ENCODE data around the gene RSPH4A.
"Not testable (repeated sequence)": the region's sequence is repeated elsewhere in the genome, so short reads cannot be mapped to it uniquely, and the experiment has no call there.

RSPH4A gene

DNA sequence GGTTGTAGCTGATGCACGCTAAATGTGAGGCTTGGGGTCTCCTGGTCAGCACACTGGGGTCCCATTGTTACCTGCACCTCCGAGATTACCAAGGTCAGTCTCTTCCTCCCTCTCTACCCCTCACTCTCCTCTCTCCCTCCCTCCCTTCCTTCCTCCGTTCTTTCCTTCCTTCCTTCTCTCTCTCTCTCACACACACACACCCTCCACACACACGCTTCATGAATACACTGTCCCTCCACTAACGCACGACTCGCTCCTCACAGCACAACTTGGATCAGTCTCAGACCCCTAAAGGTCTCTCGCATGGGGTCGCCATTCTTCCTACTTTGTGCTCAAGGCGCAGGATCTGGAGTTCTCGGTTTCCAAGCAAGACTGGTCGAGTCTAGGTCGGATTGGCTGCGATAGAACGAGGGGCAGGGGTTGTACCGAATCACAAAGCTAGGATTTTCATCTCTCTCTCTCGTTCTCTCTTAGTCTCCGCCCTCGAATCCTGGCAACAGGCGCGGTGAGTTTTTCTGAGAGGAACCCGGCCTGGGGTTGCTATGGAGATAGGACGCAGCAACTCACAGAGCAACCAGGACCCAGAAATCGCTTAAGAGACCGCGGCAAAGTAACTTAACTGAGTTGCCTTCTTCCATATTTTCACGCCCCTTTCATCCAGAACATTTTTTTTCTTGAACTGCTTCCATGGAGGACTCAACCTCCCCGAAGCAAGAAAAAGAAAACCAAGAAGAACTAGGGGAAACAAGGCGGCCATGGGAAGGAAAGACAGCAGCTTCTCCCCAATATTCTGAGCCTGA lies at the start of gene RSPH4A:
Gene RSPH4A (plus strand): TSS at position 543 of the 800 bp plus-strand sequence. CDS start 145 bp downstream, at position 688.
- DNase-seq (ENCODE audit: low spot score) = peak; percentile 68

DNA sequence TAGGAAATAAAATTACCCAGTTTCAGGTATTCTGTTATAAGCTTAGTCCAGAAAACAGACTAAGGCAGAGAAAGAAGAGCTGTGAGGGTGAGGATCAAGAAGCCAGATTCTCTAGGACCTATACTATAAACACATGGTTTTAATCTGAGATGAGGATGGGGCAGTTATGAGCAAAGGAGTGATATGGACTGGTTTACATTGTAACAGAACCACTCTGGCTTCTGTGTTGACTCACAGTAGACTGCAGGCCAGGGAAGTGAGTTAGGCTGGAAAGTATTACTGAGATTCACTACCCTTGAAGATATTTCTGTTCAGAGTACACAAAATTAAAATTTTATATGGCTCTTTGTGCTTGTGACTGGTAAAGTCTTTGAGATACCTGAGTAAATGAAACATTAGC lies 48.2 kb upstream of the RSPH4A start:
- no peak for DNase-seq (ENCODE audit: low spot score)

DNA sequence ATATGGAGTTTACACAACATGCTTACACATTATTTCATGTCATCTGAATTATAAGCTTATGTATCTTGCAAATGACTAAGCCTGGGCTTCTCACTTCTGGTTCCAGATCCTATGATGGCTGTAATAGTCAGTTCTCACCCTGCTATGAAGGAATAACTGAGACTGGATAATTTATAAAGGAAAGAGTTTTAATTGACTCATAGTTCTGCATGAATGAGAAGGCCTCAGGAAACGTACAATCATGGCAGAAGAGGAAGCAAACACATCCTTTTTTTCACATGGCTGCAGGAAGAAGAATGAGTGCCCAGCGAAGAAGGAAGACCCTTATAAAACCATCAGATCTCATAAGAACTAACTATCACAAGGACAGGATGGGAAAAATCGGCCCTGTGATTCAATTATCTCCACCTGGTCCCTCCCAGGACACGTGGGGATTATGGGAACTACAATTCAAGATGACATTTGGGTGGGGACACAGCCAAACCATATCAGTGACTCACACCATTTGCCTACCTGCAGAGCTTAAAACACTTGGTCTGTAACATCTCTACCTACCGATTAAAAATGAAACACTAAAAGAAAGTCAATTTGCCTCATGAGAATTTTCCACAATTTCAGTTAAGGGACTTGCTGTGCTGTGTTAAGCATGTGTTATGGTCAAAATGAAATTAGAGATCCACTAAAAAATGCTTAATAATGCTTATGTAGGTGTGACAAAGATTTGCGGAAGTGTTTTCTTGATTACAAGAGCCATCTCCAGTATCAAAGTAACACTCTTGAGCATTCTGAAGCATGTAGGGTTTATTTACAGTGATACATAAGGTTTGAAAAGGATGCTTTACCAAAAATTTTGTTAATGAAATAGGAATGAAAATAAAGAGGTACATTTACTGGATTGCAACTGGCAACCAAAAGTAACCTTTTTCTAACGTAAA lies 47.2 kb upstream of the RSPH4A start:
- no peak for DNase-seq (ENCODE audit: low spot score)

DNA sequence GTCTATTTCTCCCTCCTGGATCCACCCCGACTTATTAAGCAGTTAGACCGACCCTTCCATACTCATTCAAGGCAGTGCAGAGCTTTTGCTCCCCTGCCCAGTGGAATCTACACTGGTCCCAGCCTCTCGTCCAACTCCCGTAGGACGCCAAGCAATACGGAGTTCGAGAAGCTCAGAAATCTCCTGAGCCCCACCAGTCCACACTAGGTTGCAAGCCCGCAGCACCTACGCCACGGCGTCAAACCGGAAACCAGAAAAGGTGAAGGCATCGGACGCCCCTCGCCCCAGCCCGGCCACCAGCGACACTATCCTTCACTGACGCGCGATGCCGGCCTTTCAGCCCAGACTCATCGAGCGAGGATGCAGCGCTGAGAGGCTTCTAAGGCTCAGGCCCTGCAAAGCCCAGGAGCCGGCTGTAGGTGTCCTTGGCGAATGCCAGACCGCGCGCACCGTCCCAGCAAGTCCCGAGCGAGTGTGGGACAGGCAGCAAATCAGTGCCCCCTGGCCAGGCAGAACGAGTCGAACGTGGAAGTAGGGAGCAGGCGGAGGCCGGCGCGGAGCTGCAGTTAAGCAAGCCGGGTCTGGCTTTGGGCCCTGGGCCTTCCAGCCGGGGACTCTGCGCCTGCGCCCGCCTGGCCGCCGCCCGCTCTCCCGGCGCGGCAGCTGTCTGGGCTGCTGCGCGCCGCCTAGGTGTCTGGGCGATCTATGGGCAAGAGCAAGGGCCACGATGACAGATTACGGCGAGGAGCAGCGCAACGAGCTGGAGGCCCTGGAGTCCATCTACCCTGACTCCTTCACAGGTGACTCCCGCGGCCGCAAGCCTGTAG lies 45.2 kb upstream of the RSPH4A start, which contains the start of gene RWDD1:
Gene RWDD1 (plus strand): TSS at position 649 of the 827 bp plus-strand sequence. CDS start 79 bp downstream, at position 728.
- DNase-seq (ENCODE audit: low spot score) = peak; percentile 99

DNA sequence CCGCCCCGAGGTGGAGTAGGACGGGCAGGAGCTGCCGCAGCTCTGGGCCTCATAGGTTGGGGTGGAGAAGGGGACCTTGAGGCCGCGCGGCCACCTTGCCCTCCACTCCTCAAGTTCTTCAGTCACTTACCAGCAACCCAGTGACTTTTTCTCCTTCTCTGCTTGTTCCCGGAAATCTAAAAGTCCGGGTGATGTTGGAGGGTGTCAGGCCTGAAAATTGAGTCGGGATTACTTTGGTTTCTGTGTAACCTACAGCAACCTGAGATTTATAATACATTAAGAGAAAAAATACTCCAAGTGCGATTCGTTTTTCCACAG lies 44.6 kb upstream of the RSPH4A start:
- DNase-seq (ENCODE audit: low spot score) = no peak

DNA sequence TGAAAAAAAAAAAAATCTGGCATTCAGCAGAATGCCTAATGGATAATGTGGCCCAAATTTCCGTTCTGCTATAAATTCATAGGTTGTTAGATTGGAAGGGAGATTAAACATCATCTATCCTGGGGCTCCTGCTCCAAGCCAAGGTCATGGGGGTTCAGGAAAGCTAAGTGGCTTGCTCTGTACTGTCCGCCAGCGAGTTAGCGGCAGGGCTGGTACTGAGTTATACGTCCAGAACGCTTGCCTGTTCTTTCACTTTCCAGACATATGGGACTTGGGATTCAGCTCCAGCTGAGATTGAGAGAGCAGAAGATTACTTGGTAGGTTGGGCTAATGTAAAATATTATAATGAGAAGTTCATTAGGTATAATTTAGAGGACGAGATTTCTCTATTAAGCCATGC lies 44.1 kb upstream of the RSPH4A start:
- no peak for DNase-seq (ENCODE audit: low spot score)

DNA sequence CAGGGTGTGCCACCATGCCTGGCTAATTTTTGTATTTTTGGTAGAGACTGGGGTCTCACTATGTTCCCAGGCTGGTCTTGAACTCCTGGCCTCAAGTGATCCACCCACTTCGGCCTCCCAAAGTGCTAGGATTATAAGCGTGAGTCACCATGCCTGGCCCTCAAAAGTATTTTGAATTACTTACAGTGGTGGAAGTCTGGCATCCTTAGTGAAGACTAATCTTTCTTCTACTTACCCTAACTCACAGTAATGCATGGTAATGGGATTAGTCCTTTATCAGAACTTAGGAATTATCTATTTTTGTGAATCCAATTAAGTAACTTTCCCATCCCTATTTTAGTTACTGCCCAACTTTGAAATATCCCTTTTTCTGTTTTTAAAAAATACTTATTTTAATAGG lies 41.1 kb upstream of the RSPH4A start:
- no peak for DNase-seq (ENCODE audit: low spot score)

DNA sequence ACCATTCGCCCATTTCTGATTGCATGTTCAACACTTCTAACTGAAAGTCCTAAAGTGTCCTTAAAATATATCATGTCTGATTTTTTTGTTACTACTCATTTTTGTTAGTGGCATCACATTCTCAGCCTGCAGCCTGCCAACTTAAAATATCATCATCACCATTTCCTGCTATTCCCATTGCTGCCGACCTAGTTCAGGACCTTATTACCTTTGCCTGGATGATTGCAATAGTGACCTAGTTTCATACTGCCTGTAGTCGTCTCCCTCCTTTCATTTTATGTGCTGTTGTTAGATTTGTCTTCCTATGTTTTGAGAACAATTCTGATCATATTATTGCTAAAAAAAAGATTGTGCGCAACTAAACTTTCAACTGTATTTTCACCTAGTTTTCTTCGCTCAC lies 38.8 kb upstream of the RSPH4A start:
- DNase-seq (ENCODE audit: low spot score) = no peak

DNA sequence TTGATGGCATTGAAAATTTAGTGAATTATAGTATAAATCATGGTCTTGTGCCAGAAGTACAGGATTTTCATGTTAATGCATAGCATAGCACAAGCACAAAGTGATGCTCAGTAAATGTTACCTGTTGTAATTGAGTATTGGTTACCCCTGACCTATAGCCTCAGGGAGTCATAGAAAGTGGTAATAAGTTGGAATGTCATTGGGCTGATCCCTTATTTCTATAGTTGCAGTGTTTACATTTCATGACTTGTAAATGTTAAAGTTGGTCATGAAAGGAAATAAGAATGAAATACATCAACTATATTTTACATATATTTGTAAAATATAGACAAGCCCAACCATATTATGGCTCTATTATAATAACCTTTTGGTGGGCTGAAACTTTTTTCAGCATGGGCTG lies 37.9 kb upstream of the RSPH4A start:
- no peak for DNase-seq (ENCODE audit: low spot score)

DNA sequence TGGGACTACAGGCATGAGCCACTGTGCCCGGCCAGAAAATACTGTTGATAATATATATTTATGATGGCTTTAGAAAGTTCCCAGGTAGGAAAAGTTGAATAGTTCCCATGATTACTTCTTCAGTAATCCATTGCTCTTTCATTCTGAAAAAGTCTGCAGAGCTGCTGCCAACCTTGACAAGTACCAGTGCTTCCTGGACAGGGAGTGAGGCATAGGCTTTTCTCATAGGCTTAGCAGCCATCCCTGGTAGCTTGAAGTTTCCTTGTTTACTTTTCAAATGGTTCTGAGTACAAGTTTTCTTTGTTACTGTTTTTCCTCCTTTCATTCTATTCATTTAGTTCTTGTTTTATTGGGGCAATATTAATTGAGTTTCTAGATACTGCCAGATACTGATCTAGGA lies 37.1 kb upstream of the RSPH4A start:
- DNase-seq (ENCODE audit: low spot score) = no peak

DNA sequence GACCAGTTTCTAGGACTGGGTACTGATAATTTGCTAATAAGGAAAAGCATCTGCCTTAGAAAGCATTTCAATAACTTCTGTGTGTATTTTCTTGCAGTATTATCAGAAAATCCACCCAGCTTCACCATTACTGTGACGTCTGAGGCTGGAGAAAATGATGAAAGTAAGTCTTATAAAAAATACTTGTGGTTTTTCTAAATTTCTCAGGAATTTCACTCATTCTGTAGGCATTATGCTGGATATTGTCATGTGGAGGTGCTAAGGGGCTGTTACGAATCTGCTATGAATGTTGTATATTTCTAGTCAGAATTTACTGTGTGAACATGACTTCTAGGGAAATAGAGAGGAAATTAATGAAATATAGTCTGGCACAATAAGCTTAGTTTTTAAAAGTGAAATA lies 36.1 kb upstream of the RSPH4A start:
- DNase-seq (ENCODE audit: low spot score) = no peak

DNA sequence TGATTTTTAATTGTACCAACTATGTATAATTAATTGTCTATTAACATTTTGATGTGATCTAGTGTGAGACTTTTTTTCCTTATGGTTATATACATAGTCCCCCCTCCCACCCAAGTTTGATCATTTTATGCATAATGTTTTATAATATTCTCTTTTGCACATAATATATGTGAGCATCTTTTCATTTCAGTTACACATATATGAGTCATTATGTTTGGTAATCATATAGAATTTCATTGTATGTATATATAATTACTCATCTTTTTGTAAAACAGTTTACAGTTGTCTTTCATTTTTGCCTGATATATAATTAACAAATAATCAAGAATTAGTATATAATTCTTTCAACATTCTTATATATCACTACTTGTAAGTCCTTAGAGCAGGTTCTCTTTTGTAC lies 30.0 kb upstream of the RSPH4A start:
- no peak for DNase-seq (ENCODE audit: low spot score)

DNA sequence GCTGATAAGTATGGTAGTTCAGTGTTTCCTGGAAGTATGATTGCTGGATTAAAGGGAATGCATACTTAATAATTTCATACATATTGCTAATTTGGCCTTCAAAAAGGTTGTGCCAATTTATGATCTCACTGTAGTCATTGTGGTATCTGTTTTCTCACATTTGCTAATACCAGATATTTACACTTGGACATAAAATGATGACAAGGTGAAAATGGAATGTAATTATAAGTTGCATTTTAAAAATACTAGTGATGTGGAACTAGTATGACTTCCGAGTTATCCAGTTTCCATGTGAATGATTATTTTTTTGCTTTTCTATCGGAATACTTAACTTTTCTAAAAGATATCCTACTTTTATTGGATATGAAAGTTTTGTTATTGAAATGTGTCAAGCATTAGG lies 29.5 kb upstream of the RSPH4A start:
- DNase-seq (ENCODE audit: low spot score) = no peak

DNA sequence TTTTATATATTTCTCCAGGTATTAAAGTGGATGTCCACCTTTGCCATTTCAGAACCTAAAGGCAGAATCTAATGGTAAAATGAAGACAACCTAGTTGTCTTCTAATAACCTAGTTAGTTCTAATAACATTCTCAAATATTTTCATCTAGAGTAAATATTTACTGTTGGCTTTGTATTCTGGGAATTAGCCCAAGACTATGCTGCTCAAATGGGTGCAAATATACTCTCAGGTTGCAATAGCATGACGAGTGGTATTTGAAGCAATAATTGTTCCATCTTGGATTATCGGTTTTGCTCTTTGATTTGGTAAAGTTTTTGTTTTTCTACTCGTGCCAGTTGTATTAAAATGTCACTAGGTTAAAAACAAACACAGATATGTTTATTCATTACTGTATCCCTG lies 21.0 kb upstream of the RSPH4A start:
- no peak for DNase-seq (ENCODE audit: low spot score)

DNA sequence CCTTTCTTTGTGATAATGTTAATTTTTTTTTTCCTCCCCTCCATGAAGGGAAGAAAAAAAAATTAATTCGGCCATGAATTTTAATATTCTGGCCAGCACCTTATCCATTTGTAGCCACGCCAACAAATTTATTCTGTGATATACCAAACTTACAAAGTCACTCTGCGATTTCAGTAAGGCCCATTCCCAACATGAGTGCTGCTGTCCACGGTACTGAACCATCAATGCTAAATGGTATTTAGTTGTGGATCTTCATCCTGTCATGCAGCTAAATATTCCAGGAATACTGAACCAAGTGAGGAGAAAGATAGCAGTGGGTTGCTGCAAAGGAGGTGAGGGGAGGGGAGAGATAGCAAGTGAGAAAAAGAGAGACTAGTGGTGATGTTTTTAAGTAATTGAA lies 19.5 kb upstream of the RSPH4A start:
- no peak for DNase-seq (ENCODE audit: low spot score)

DNA sequence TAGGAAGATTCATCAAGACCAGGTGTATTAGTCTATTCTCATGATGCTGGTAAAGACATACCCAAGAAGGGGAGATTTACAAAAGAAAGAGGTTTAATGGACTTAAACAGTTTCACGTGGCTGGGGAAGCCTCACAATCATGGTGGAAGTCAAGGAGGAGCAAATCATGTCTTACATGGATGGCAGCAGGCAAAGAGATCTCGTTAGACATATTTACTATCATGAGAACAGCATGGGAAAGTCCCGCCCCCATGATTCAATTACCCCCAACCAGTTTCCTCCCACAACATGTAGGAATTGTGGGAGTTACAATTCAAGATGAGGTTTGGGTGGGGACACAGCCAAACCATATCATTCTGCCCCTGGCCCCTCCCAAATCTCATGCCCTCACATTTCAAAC lies 12.4 kb upstream of the RSPH4A start:
- DNase-seq (ENCODE audit: low spot score) = not testable (repeated sequence)

DNA sequence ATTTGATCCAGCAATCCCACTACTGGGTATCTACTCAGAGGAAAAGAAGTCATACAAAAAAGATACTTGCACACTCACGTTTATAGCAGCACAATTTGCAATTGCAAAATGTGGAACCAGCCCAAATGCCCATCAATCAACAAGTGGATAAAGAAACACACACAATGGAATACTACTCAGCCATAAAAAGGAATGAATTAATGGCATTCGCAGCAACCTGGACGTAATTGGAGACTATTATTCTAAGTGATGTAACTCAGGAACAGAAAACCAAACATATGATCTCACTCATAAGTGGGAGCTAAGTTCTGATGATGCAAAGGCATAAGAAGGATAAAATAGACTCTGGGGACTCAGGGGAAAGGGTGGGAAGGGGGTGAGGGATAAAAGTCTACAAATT lies 11.4 kb upstream of the RSPH4A start:
- not testable (repeated sequence) for DNase-seq (ENCODE audit: low spot score)

DNA sequence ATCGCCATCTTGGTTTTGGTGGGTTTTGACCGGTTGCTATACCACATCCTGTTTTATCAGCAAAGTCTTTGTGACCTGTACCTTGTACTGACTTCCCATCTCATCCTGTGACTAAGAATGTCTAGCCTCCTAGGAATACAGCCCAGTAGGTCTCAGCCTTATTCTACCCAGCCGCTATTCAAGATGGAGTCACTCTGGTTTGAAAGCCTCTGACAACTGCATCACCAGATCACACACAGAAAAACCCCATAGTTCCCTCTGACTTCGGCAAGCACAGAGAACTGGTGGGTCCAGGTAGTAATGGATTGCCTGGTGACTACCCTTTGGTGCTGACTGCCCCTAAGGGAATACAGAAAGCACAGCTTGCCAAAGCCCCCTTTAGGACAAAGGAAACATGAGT lies 10.3 kb upstream of the RSPH4A start:
- DNase-seq (ENCODE audit: low spot score) = no peak

DNA sequence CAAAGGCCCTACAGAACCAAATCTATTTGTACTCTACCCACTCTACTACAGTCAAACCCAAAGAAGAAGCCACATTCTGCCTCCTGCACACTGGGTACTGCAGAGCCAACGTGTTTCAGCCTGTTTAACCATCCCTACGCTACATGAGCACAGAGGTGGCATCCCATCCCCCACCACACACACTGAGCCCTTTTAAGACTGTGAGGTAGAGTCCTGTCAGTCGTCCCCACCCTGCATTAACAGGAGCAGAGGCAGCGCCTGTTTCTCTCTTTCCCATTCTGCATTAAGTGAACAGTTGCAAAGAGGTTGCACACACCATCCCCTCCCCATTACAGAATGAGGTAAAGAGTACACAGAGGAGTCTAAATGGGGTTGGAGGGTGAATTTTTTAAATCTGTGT lies 5.2 kb upstream of the RSPH4A start:
- no peak for DNase-seq (ENCODE audit: low spot score)

DNA sequence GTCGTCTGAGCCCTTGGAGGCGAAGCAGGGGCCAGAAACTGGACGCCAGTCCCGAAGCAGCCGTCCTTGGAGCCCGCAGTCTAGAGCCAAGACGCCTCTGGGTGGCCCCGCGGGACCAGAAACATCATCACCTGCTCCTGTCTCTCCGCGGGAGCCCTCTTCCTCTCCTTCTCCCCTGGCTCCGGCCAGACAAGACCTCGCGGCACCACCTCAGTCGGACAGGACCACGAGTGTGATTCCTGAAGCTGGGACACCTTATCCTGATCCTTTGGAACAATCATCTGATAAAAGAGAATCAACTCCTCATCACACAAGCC lies 416 bp downstream of the RSPH4A start:
- DNase-seq (ENCODE audit: low spot score) = peak; percentile 7

DNA sequence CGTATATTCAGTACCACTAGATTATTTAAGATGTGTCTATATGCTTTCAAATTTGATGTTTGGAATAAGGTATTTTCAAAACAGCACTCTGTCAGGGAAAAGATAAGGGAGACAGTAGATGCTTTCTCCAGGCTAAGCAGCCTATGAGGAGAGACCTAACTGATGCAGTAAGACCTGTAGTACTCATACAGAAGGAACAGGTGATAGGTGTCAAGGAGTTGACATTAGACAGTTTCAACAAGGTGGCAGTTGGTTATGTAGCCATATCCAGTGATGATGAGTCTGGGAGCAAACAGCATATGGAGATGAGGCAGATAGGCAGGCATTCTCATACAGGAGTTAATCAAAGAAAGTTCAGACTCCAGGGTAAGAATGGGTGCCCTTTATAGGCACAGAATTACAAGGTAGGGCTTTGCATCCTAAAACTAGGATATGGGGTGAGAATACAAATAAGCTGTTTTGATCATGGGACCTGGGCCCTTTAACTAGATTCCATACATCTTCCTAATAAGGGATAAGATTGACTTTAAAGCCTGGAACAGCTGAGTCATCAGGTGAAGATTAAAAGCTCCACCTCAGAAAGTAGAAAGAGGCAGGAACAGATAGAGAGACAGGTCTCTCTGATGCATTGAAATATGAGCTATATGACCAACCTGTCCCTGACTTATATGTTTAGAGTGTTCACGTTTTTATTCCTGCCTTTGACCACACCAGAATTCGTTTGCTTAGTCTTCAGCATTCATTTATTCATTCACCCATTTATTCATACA lies 7.9 kb downstream of the RSPH4A start:
- DNase-seq (ENCODE audit: low spot score) = no peak

DNA sequence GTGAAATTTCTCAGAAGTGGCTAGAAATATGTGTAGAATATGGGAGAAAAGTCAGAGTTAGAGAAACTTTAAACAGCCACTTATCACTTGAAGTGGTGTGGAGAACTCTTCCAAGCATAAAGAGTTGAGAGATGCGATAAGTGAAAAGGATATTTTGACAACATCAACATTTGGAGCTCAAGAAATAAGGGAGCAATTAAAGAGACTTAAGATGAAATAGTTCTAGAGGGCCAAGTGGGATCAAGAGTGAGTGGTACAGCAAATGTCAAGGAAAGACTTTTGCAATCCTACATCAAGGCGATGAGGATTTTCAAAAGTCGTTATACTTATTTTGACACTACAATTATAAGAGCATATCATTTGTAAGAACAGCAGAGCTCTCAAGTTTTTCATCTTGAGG lies 9.6 kb downstream of the RSPH4A start:
- no peak for DNase-seq (ENCODE audit: low spot score)

Measured in CD4-positive, alpha-beta T cell treated with Interleukin-6 at 100 ng/mL for 8 hours (primary cell).